GM21526 (cell line): ENCODE measurements around the gene XPO6.
A peak's percentile ranks its signal among the peaks of the same experiment; 100 is the strongest.

ENCODE experiments used
- ATAC-seq: cut with Tn5 transposase; IDR thresholded peaks from one replicate; pipeline ENCODE4 v1.9.1; 2021; ENCODE audit warnings: moderate library complexity; ENCODE audit not compliant: unreplicated experiment, low FRiP score

The XPO6 gene

GRCh38 chr16:28161626-28162025 is 50.1 kb downstream of the XPO6 start:
- ATAC-seq = no peak

- no peak for ATAC-seq
Measured at GRCh38 chr16:28158136-28158535, 53.6 kb downstream of the XPO6 start.

GRCh38 chr16:28156056-28156680 is 55.6 kb downstream of the XPO6 start:
- ATAC-seq = no peak

- no peak for ATAC-seq
Measured at GRCh38 chr16:28155293-28155692, 56.5 kb downstream of the XPO6 start.

DNA sequence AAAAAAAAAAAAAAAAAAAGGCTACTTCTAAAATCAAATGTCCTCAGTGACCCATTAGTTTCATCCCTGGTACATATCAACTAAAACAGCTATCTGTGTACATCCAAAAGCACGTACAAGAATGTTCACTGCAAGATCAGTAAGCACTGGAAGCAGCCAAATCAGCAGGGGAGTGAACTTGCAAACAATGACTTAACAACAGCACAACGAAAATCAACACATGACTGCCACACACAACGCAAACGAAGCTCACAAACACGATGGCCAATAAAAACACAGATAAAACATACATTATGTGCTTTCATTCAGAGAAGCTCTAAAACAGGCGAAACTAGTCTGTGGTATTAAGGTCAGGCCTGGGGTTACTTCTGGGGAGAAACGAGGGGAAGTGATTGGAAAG is 60.6 kb downstream of the XPO6 start:
- no peak for ATAC-seq

DNA sequence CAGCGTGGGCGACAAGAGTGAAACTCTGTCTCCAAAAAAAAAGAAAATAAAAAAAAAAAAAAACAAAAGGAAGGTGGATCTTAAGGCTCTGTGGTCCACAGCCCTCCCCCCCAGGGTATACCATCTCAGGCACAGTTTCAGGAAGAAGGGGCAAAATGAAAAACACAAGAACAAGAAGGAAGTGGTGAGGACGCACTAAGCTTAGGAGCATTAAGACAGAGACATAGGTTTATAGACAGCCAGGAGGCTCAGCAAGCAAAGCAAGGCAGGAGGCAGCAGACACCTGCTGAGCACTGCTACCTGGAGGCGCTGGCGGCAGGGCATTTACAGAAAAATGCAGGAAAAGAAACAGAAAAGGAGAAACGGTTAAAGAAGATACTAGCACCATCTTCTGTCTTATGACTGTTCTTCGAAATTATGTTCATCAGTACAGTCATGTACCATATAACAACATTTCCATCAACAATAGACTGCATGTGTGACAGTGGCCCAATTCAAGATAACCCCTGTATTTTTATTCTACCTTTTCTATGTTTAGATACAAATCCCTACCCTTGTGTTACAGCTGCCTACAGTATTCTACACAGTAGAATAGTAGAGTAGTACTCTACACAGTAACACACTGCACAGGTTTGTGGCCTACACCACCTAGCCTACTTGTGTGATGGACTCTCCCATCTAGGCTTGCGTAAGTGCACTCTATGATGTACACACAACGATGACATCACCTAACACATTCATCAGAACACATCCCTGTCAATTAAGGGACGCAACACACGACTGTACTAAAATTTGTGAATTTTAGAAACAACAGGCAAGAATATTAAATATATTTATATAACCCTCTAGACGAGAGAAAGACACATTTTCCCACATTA is 62.5 kb downstream of the XPO6 start:
- no peak for ATAC-seq

GRCh38 chr16:28146536-28146935 is 65.2 kb downstream of the XPO6 start:
- no peak for ATAC-seq

DNA sequence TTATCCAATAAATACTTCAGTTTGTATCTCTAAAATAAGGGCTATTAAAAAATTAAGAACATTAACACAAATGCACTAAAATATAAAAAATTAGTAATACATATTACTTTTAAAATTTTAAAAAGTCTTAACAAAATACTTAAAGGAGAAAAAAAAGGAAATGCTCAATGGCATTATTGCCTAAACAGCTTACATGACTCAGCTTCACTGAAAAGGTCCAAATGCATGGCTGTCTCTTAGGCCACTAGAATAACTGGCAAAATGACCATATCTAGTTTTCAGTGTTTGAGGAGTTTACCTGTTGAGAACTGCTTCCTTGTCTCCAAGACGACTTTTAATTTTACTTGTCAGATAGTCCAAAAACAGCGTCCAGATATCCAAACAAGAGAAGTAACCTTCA is 66.0 kb downstream of the XPO6 start:
- no peak for ATAC-seq

DNA sequence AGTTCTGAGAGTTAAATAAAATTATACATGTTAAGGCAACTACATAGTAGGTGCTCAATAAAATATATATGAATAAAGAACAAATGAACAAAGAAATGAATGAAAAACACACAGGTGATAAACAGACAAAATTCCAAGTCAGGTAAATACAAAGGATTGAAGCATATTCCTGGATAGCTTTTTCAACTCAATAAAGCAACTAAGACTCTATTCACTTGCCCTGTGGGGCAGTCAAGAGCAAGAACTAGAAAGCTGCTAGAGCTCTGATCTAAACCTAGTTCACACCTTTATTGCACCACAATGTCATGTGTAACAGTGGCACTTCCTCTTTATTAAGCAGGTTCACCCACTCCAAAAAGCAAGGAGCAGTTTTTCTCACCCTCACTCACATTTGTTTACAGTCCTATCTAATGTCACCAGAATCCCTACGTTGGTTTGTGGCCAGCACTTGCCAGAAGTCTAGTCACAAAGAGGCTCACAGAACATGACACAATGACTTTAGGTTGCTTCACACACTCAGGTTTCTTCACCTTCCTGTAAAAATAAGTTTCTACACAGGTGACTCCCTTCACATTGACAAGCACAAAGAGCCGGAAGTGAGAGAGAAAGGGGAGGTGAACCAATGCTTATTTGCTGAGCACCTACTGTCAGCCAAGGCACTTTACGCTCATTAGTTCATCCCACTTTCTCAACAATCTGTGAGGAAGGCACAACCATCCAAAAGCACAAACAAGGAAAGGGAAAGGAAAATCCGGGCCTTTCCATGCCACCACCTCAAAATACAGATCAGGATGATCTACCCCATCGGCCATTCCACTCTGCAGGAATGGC is 70.8 kb downstream of the XPO6 start:
- ATAC-seq = peak; percentile 65

DNA sequence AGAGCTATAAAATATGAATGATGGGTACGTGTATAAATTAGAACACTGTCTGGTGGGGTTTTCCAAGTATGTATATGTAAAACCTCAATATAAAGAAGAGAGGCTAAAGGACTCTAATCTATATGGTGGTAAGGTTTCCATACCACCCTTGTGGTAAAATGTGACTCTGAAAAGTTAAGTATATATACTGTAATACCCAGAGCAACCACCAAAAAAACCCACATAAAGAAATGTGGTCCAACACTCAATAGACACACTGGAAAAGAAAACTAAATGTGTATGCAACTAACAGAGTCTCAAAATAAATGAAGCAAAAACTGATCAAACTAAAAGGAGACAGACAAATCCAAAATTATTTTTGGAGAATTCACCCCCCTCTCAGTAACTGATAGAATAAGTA is 72.2 kb downstream of the XPO6 start:
- ATAC-seq = no peak

DNA sequence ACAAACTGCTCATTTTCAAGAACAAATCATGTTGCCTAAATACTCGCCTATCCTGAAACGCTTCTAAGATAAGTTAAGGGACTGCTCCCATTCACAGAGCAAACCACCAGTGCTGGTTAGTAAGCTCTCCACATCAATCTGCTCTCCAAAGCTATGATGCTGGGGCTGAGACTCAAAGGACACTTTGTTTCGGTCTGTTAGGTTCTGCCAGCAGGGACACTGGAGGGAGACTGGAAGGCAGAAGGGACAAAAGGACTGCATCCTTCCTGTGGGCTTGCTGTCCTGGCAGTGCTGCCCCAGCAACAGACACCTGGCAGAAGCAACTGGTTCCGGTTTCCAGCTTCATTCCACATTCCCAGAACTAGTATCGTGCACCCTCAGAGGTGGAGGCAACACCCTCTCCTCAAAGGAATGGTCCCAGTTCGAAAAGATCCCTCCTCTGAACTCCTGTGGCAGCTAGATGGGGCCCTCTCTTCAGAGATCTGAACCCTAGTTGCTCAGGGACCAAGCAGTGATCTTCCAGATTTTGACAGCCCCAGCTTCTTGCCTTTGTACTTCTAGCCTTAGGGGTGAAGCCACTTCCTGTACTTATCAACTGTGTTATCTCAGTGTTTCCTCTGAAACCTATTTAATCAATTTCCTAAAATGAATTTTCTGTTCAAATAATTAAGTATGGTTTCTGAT is 74.9 kb downstream of the XPO6 start:
- no peak for ATAC-seq

- ATAC-seq = no peak
Measured at GRCh38 chr16:28133666-28134065, 78.1 kb downstream of the XPO6 start.

- ATAC-seq = no peak
Measured at GRCh38 chr16:28131743-28132393, 79.9 kb downstream of the XPO6 start.

DNA sequence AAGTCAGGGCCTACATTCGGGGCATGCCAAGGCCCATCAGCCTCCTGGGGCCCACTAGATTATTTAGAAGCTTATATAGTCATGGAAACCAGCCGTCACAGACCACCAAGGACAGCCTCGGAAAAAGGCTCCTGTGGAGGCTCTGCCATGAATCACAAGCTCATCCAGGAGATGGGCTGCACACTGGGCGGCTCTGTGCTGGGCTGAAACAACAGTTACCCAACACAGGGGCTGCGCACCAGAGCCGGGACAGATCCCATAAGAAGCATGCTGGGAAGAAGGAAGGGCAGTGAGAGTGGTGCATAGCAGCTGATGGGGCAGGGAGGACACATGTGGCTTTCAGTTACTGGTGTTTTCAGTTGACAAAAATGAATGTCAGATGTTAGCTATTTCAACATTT is 80.6 kb downstream of the XPO6 start:
- no peak for ATAC-seq

DNA sequence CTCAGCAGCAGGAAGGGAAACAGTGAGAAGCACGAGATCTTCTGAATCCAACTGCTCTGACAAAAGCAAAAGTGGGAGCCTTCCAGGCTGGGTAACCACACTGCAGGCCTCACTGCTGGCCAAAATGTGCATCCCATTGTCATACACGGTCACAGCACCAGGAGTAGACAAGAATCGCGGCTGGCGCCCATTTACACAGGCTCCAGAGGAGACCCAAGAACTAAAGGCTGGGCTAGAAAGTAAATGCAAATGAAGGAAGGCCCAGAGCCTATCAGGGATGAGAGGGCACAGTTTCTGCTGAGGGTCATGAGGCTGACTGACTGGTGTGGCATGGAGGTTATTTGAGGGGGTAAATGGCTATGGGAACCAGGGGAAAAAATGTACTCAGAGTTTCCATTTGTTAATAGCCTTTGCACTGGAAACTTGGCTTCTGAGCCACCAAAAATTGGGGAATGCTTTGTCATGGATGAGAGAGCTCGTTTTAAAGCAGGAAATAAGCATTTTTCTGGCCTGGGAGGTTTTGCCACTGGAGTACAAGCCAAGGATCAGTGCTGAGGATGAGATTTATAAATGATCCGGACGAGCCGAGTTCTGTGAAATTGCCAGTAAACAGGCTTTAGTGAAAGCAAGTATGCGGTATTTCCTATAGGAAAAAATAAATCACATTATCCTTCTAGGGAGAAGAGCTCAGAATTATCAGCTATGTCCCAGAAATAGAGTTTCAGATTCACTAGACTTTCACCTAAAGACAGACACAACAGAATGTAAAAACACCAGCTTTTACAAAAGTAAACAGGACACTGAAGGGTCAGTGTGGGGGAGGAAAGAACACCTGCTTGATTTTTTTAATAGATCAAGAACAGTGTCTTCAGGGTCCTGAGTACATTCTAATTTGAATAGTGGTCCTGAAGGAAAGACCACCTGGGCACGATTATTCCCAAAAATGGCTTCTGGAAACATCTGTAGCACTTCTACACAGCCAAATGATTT is 81.4 kb downstream of the XPO6 start:
- no peak for ATAC-seq

DNA sequence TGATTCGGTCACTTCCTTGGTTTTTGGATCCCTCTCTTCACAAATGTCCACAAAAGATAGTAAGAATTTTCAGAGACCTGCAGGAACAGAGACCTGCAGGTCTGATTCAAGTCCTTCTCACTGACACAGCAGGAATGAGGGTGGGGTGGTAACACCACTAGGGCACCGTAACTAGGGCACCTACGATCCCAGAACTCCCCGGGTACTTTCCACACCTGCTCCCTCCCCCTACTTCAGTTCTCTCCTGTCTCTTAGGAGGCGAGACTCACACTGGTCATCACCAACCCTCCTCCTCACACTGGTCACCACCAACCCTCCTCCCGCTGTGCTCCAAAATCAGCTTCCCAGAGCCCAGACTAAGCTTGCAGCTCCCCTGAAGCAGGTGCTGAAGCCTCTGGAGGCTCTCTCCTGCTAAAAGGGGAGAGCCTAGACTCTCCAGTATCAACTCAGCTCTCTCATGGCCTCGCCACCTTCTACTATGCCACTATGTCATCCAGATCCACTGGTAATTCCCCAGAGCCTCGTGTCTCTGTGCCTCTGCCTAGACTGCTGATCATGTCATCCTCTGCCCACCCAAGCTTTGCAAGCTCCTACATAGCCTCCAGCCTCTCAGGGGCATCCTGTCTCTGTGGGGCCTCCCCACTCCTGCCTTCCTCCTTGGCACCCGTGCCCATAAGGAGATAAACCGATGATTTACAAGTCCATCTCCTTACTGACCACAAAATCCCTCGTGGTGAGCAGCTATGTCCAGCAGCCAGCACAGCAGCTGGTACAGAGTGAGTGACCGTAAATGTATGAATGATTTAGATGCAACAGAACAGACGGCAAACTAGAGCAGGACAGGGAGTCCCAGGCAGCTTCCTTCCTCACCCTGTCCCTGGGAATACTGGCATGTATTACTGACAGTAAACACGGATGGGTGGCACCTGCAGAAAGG is 84.8 kb downstream of the XPO6 start:
- ATAC-seq = no peak

- no peak for ATAC-seq
Measured at GRCh38 chr16:28125592-28125991, 86.2 kb downstream of the XPO6 start.

DNA sequence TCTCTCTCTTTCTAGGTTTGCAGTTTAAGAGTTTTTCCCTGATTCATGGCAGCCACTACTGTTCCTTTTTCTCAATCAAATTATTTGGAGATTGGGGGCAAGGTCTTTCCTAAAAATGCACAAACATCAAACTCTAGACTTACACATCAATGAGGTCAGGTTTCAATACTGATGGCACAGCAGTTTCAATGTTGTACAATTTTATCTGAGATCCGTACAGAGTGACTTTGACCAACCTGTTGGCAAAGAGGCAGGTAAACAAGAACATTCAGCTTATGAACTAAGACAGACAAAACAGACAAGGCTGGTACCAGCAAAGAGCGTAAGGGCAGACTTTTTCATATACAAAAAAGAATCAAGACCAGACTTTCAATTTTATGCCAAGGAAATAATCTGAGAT is 90.2 kb downstream of the XPO6 start:
- no peak for ATAC-seq
